ENCODE measurements around the gene SLC39A13.

DNA sequence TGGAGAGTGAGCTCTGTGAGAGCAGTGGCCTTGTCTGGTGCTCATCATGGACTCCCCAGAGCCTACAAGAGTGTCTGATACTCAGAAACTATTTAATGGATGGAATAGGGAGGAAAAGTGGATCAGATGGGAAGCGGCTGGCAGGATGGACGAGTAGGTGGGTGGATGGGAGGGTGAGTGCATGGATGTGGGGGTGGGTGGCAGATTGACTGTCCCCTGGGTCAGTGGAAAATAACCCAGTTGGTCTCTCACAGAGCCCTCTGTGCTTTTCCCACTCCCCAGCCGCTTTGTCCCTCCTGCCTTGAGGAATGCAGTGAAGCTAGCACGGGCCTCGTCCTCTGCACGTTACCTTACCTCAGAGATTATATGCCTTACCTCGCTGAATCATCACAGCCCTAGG, 36.0 kb upstream of the SLC39A13 start:
- TF ChIP-seq POLR2A (IDR thresholded peaks at IDR 0.05) (no peak), POLR2AphosphoS5 (IDR thresholded peaks at IDR 0.05) (no peak), EP300 (IDR thresholded peaks at IDR 0.05; ENCODE audit: low read depth) (no peak)
- TF ChIP-seq, protein P1, sequence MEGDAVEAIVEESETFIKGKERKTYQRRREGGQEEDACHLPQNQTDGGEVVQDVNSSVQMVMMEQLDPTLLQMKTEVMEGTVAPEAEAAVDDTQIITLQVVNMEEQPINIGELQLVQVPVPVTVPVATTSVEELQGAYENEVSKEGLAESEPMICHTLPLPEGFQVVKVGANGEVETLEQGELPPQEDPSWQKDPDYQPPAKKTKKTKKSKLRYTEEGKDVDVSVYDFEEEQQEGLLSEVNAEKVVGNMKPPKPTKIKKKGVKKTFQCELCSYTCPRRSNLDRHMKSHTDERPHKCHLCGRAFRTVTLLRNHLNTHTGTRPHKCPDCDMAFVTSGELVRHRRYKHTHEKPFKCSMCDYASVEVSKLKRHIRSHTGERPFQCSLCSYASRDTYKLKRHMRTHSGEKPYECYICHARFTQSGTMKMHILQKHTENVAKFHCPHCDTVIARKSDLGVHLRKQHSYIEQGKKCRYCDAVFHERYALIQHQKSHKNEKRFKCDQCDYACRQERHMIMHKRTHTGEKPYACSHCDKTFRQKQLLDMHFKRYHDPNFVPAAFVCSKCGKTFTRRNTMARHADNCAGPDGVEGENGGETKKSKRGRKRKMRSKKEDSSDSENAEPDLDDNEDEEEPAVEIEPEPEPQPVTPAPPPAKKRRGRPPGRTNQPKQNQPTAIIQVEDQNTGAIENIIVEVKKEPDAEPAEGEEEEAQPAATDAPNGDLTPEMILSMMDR (IDR thresholded peaks at IDR 0.05) = no peak

All from transverse colon (tissue), 4 donors.